IMR-90 (cell line): Measurements from ENCODE around the gene PCDHGA10. TPM values are rescaled to one million over a fixed set of nuclear protein-coding genes. Genes with fewer than 3 reads are reported as not detected.
"Not testable (repeated sequence)": the region's sequence is repeated elsewhere in the genome, so short reads cannot be mapped to it uniquely, and the experiment has no call there.

Source experiments
- ATAC-seq: fragments of 200-7000 bp; cut with Tn5 transposase; 2 replicates; pipeline ENCODE4 v1.9.1; 2020; ENCODE audit warnings: low read depth, mild to moderate bottlenecking, moderate library complexity
- BruUV-seq: library from RNA; stranded (reverse); fragments of 400-500 nt; replicated peaks from 2 replicates; lab custom pipeline; 2021; lab: Mats Ljungman, UMichigan
- CTCF ChIA-PET: fragments of 300-600 bp; formaldehyde crosslinking; extraction: SDS; loops from one replicate; lab custom pipeline; 2021; ENCODE audit warnings: antibody characterized with exemption; lab: Yijun Ruan, JAX
- POLR2A ChIA-PET: fragments of 300-600 bp; sonication (Branson Sonifier 250); formaldehyde crosslinking; loops from one replicate; lab custom pipeline; 2022; ENCODE audit warnings: antibody characterized with exemption; ENCODE audit not compliant: unreplicated experiment; lab: Charles Lee
- DNase-seq: peaks from one replicate; pipeline ENCODE4 v3.0.0; 2013
- H2AFZ ChIP-seq: replicated peaks from 2 replicates; pipeline ENCODE3; 2013; ENCODE audit warnings: low read length, mild to moderate bottlenecking; ENCODE audit not compliant: poor library complexity
- H2AK5ac ChIP-seq: 2 replicates; pipeline ENCODE4 v1.6.1; 2013; ENCODE audit warnings: low read depth, low read length, inconsistent platforms
- H2AK9ac ChIP-seq: replicated peaks from 2 replicates; pipeline ENCODE3; 2013; ENCODE audit warnings: mild to moderate bottlenecking, low read depth, low read length, moderate library complexity; ENCODE audit not compliant: poor library complexity
- H2BK120ac ChIP-seq: 2 replicates; pipeline ENCODE4 v1.6.1; 2013; ENCODE audit warnings: low read depth, low read length, inconsistent platforms
- H2BK15ac ChIP-seq: 3 replicates; pipeline ENCODE4 v1.6.1; 2013; ENCODE audit warnings: low read depth, low read length, inconsistent platforms
- H2BK20ac ChIP-seq: 2 replicates; pipeline ENCODE4 v1.6.1; 2013; ENCODE audit warnings: low read depth, mild to moderate bottlenecking, inconsistent platforms, low read length, moderate library complexity
- H2BK5ac ChIP-seq: 2 replicates; pipeline ENCODE4 v1.6.1; 2013; ENCODE audit warnings: mild to moderate bottlenecking, low read depth, low read length, inconsistent platforms; ENCODE audit not compliant: poor library complexity, severe bottlenecking
- H3K14ac ChIP-seq: replicated peaks from 2 replicates; pipeline ENCODE4 v1.6.1; 2013; ENCODE audit warnings: low read depth, low read length, inconsistent platforms
- H3K18ac ChIP-seq: 2 replicates; pipeline ENCODE4 v1.6.1; 2013; ENCODE audit warnings: low read depth, low read length, control low read depth
- H3K23ac ChIP-seq: 2 replicates; pipeline ENCODE4 v1.6.1; 2013; ENCODE audit warnings: low read depth, low read length, inconsistent platforms
- H3K27ac ChIP-seq: 2 replicates; pipeline ENCODE4 v1.5.1; 2013; ENCODE audit warnings: mild to moderate bottlenecking, control low read depth, low read length; ENCODE audit not compliant: insufficient read depth
- H3K27me3 ChIP-seq: 2 replicates; pipeline ENCODE4 v1.6.1; 2013; ENCODE audit warnings: low read length; ENCODE audit not compliant: control insufficient read depth, insufficient read depth
- H3K36me3 ChIP-seq: 2 replicates; pipeline ENCODE4 v1.6.1; 2013; ENCODE audit warnings: low read length, mixed read lengths; ENCODE audit not compliant: control insufficient read depth, insufficient read depth
- H3K4ac ChIP-seq: 2 replicates; pipeline ENCODE4 v1.6.1; 2013; ENCODE audit warnings: low read depth, low read length, inconsistent platforms
- H3K4me1 ChIP-seq: 2 replicates; pipeline ENCODE4 v1.6.1; 2013; ENCODE audit warnings: low read length, mixed read lengths; ENCODE audit not compliant: control insufficient read depth, insufficient read depth
- H3K4me2 ChIP-seq: 2 replicates; pipeline ENCODE4 v1.6.1; 2013; ENCODE audit warnings: low read depth, mild to moderate bottlenecking, control low read depth, low read length, moderate library complexity
- H3K4me3 ChIP-seq: 2 replicates; pipeline ENCODE4 v1.5.1; 2013; ENCODE audit warnings: low read depth, mild to moderate bottlenecking, control low read depth, low read length, moderate library complexity; ENCODE audit not compliant: insufficient read depth
- H3K56ac ChIP-seq: 2 replicates; pipeline ENCODE4 v1.6.1; 2013; ENCODE audit warnings: low read length, inconsistent platforms; ENCODE audit not compliant: insufficient read depth; ENCODE audit errors: extremely low read depth
- H3K79me1 ChIP-seq, 2 experiments: 2 replicates each; pipeline ENCODE4 v1.6.1; 2013; ENCODE audit warnings: low read length in 2 of 2, inconsistent platforms in 1 of 2, low read depth in 1 of 2
- H3K9ac ChIP-seq: 2 replicates; pipeline ENCODE4 v1.6.1; 2013; ENCODE audit warnings: low read depth, low read length, control low read depth
- H3K9me1 ChIP-seq: 2 replicates; pipeline ENCODE4 v1.6.1; 2013; ENCODE audit warnings: low read length, inconsistent platforms; ENCODE audit not compliant: insufficient read depth
- H3K9me3 ChIP-seq: 2 replicates; pipeline ENCODE4 v1.6.1; 2013; ENCODE audit warnings: low read length; ENCODE audit not compliant: control insufficient read depth, insufficient read depth
- H4K20me1 ChIP-seq: 2 replicates; pipeline ENCODE4 v1.6.1; 2013; ENCODE audit warnings: low read length, inconsistent platforms; ENCODE audit not compliant: insufficient read depth
- H4K5ac ChIP-seq: 2 replicates; pipeline ENCODE4 v1.6.1; 2013; ENCODE audit warnings: mild to moderate bottlenecking, low read depth, low read length, control low read depth
- H4K8ac ChIP-seq, 2 experiments: 2 replicates each; pipeline ENCODE4 v1.6.1; 2013; ENCODE audit warnings: low read depth in 2 of 2, low read length in 2 of 2, control low read depth in 1 of 2, inconsistent platforms in 1 of 2
- H4K91ac ChIP-seq: 2 replicates; pipeline ENCODE4 v1.6.1; 2013; ENCODE audit warnings: low read depth, low read length, inconsistent platforms; ENCODE audit not compliant: insufficient read depth
- WGBS, 2 experiments: methylation state at CpG; one replicate each; pipeline versions ENCODE4 v1.1.5 to v1.1.7; 2013; ENCODE audit warnings: missing lambda C conversion rate in 2 of 2; ENCODE audit not compliant: insufficient read length in 1 of 2; ENCODE audit errors: extremely low coverage in 2 of 2; 5-methylcytosine and 5-hydroxymethylcytosine counted together
- dilution Hi-C: fragments of 300-500 bp; cut with HindIII; formaldehyde crosslinking; loops from one replicate; pipeline ENCODE4 v1.14.3; 2018; ENCODE audit warnings: low sequenced_read_pairs; ENCODE audit not compliant: unreplicated experiment
- in situ Hi-C: fragments of 300-500 bp; cut with MboI; formaldehyde crosslinking; loops from 3 replicates; pipeline ENCODE4 v1.14.3; 2019; ENCODE audit warnings: low sequenced_read_pairs, inconsistent platforms, mixed read lengths
- intact Hi-C: fragments of 100-400 bp; cut with micrococcal nuclease; formaldehyde crosslinking; loops from 2 replicates; pipeline ENCODE4 v1.10.0; 2022
- polyA plus RNA-seq, 3 experiments: library from polyadenylated mRNA; depleted of rRNA; stranded (reverse); fragments of >200 nt; gene quantifications; 2 replicates each; pipeline ENCODE4 v1.2.3, GENCODE V29; 2012; ENCODE audit warnings: low replicate concordance in 1 of 3
- total RNA-seq: library from RNA; depleted of rRNA; stranded (reverse); fragments of >200 nt; gene quantifications from 2 replicates; pipeline ENCODE4 v1.2.3, GENCODE V29; 2012

PCDHGA10 gene
- total and polyA plus RNA-seq, 2 of the 4 experiments (the other 2 are of a cell fraction), result 3.4 to 6.6 TPM

- H2AK9ac ChIP-seq, dilution Hi-C loops, H3K4ac ChIP-seq, H4K20me1 ChIP-seq, H3K27ac ChIP-seq, H2BK20ac ChIP-seq, H3K4me3 ChIP-seq, H2BK15ac ChIP-seq, H4K91ac ChIP-seq, POLR2A ChIA-PET, H3K56ac ChIP-seq, H3K14ac ChIP-seq, DNase-seq, H3K23ac ChIP-seq, H4K8ac ChIP-seq, H2BK120ac ChIP-seq, H3K9me1 ChIP-seq, H4K5ac ChIP-seq, H2AK5ac ChIP-seq, H3K18ac ChIP-seq, BruUV-seq, H3K4me1 ChIP-seq, H2AFZ ChIP-seq, H3K9ac ChIP-seq, H2BK5ac ChIP-seq, H3K27me3 ChIP-seq, CTCF ChIA-PET, ATAC-seq, H3K4me2 ChIP-seq: not testable (repeated sequence)
- H3K9me3 ChIP-seq, result peaks cover 48% of the 10 kb centered on the region
- 57% methylated on average over 8 of the region's 24 CpGs; no CpG with 5 or more reads in 1 of the 2 experiments for WGBS, 2 experiments
- H3K36me3 ChIP-seq, result peaks cover 17% of the 10 kb centered on the region
- H3K79me1 ChIP-seq, result peaks cover 11 to 16% of the 10 kb centered on the region in 2 experiments
- in situ Hi-C loops (loop anchor here (5.0 kb wide), 1 partner anchor 147 kb away; no protein-coding TSS in a partner anchor), intact Hi-C loops (loop anchor here (5.0 kb wide), 1 partner anchor 62 kb away; the partner anchor contains the start of gene PCDHGC3)
These were observed 2.5 kb downstream of the PCDHGA10 start for GRCh38 chr5:141415275-141415618.
